Liver (tissue), 3 donors: Measurements from ENCODE around the gene SGO2.

Source experiments
- CTCF ChIP-seq: fragments of 150-350 bp; IDR thresholded peaks from 2 replicates; pipeline ENCODE4 v1.5.1; 2017; ENCODE audit warnings: improper control_type of control experiment, low read depth, low read length; ENCODE audit not compliant: missing input control
- EGR1 ChIP-seq, 2 donors: IDR thresholded peaks; 2 replicates each; pipeline ENCODE4 v1.6.1; 2016 to 2018; ENCODE audit warnings: antibody characterized with exemption in 2 of 2, low read depth in 2 of 2
- FOXA1 ChIP-seq: IDR thresholded peaks from 2 replicates; pipeline ENCODE4 v1.6.1; 2016; ENCODE audit warnings: antibody characterized with exemption
- HNF4A ChIP-seq, 2 donors: conservative IDR thresholded peaks; 2 replicates each; pipeline ENCODE4 v1.6.1; 2016; ENCODE audit warnings: antibody characterized with exemption in 2 of 2, mild to moderate bottlenecking in 2 of 2
- HNF4G ChIP-seq: IDR thresholded peaks from 2 replicates; pipeline ENCODE4 v1.6.1; 2016; ENCODE audit warnings: antibody characterized with exemption
- JUND ChIP-seq, 2 donors: IDR thresholded peaks; 2 replicates each; pipeline ENCODE4 v1.6.1; 2016; ENCODE audit warnings: antibody characterized with exemption in 2 of 2
- MAX ChIP-seq: IDR thresholded peaks from 2 replicates; pipeline ENCODE4 v1.6.1; 2016; ENCODE audit warnings: antibody characterized with exemption
- NR2F2 ChIP-seq: IDR thresholded peaks from 2 replicates; pipeline ENCODE4 v1.6.1; 2016; ENCODE audit warnings: antibody characterized with exemption
- RAD21 ChIP-seq, 2 donors: IDR thresholded peaks; 2 replicates each; pipeline ENCODE4 v1.6.1; 2016; ENCODE audit warnings: antibody characterized with exemption in 2 of 2, mild to moderate bottlenecking in 2 of 2
- REST ChIP-seq: IDR thresholded peaks from 2 replicates; pipeline ENCODE4 v1.6.1; 2016; ENCODE audit warnings: antibody characterized with exemption, mild to moderate bottlenecking
- SP1 ChIP-seq: IDR thresholded peaks from 2 replicates; pipeline ENCODE4 v1.6.1; 2018; ENCODE audit warnings: antibody characterized with exemption, mild to moderate bottlenecking
- TAF1 ChIP-seq: conservative IDR thresholded peaks from 2 replicates; pipeline ENCODE4 v1.6.1; 2016; ENCODE audit warnings: antibody characterized with exemption, mild to moderate bottlenecking
- YY1 ChIP-seq: IDR thresholded peaks from 2 replicates; pipeline ENCODE4 v1.6.1; 2016; ENCODE audit warnings: antibody characterized with exemption, mild to moderate bottlenecking
- ZBTB33 ChIP-seq: IDR thresholded peaks from 2 replicates; pipeline ENCODE4 v1.6.1; 2016; ENCODE audit warnings: antibody characterized with exemption
- donor health status: healthy.
- donor health status: healthy.

- TF ChIP-seq CTCF: no peak
- peak in 1 of 2 donors; percentile 30 for TF ChIP-seq RAD21 (IDR thresholded peaks at IDR 0.05)
- TF ChIP-seq FOXA1: peak; percentile 60
- TF ChIP-seq NR2F2: peak; percentile 40
- TF ChIP-seq EGR1 (IDR thresholded peaks at IDR 0.05; ENCODE audit: low read depth in 2 of 2): peak in 1 of 2 donors; percentile 25
- TF ChIP-seq YY1: peak; percentile 88
- peak; percentile 35 to 66 for TF ChIP-seq JUND (IDR thresholded peaks at IDR 0.05)
- peak; percentile 99 for TF ChIP-seq REST
- peak; percentile 32 for TF ChIP-seq HNF4G
- TF ChIP-seq TAF1: no peak
- TF ChIP-seq ZBTB33: peak; percentile 55
- TF ChIP-seq MAX: peak; percentile 79
- peak; percentile 80 for TF ChIP-seq SP1
- TF ChIP-seq HNF4A (conservative IDR thresholded peaks at IDR 0.05): peak; percentile 81 to 86
Measured at GRCh38 chr2:200592406-200593075, 66.5 kb downstream of the SGO2 start.
